HG03135 (cell line): Measurements from ENCODE around the gene CTNNA3.

Source experiments
- ATAC-seq: cut with Tn5 transposase; IDR thresholded peaks from one replicate; pipeline ENCODE4 v1.9.1; 2021; ENCODE audit warnings: mild to moderate bottlenecking, moderate library complexity; ENCODE audit not compliant: unreplicated experiment

CTNNA3 gene

DNA sequence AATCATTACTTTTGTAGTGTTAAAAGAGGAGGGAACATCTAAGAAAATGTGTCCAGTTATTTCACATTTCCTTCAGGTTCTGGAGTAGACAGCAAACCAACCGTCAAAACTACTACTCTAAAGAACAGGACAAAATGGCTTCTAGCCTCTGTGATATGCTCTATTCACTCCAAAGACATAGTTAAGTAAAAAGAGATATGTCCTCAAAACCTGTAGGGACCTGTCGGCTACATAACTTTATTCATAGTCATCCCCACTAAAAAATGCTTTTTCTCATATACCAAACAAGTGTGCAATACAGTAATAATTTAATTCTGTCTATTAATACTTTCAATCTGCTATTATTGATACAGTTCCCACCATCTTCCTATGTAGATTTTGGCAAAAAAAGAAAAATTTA lies 1412.9 kb downstream of the CTNNA3 start:
- ATAC-seq, result no peak

- no peak for ATAC-seq
Observed at GRCh38 chr10:66281327-66281726, 1414.7 kb downstream of the CTNNA3 start.

DNA sequence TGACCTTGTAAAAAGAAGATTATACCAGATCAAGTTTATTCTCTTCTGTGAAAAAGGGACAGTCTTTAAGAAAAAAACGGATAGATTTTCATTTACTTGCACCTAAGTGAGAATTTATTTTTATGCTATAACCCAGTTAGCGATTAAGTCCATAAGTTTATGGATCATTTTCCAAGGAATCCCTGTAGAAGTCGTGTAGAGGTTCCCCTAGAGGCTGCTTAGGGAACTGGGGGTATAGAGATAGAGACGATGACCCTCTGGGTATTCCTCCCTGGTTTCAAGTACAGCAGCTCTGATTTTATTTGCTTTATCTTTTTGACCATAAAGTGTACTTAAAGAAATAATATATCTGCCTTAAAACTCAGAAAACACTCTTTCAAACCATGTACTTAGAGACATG lies 1418.5 kb downstream of the CTNNA3 start:
- no peak for ATAC-seq

GRCh38 chr10:66273966-66274519 lies 1422.0 kb downstream of the CTNNA3 start:
- no peak for ATAC-seq

- ATAC-seq, result no peak
Observed at GRCh38 chr10:66265398-66265797, 1430.6 kb downstream of the CTNNA3 start.

- ATAC-seq, result no peak
Observed at GRCh38 chr10:66259836-66260235, 1436.2 kb downstream of the CTNNA3 start.

GRCh38 chr10:66258693-66259092 lies 1437.3 kb downstream of the CTNNA3 start:
- ATAC-seq, result no peak

DNA sequence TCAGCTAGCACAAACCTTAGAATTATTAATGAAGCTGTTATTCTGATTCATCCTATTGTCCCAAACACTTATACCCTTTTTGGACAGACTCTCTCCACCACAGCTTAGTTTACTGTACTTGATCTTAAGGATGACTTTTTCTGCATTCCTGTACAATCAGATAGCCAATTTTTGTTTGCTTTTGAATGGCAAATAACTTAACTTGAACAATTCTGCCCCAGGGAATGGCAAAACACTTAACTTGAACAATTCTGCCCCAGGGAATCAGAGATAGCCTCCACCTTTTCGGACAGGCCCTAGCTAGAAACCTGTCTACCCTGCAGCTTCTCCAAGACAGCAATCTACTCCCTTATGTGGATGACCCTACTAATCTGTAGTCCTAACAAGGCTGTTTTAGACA lies 1438.2 kb downstream of the CTNNA3 start:
- ATAC-seq, result no peak

DNA sequence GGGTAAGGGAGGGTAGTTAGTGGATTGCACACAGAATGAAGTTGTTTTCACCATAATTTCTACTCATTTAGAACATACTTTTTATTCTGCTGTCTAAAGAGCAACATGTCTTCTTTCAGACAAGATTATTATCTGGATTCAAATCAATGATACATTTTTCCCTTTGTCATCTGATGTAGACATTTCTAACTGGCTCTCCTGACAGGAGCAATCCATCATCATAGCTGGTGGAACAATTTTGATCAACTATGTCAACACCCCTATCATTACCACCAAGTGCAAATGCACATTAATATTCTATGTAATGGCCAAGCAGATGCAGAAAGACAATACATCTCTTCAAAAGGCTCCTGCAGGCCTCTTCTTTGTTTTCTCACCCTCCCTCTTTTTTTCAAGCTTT lies 1443.0 kb downstream of the CTNNA3 start:
- ATAC-seq, result no peak

DNA sequence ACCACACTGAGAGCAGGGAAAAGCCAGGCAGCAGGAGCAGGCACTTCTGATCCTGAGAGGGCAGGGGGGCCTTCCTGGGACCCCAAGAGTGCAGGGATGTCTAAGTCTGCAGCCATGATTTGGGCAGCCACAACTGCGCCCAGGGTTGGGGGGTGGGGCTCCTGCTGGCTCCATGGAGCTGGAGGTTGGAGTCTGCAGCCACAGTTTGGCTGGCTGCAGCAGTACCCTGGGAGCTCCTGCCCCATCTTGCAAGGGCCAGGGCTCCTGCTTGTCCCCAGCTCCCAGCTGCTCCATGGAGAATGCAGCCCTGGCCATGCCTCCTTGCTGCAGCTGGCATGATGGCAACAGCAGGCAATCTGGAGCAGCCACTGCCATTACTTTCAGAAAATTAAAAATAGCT lies 1449.8 kb downstream of the CTNNA3 start:
- no peak for ATAC-seq

DNA sequence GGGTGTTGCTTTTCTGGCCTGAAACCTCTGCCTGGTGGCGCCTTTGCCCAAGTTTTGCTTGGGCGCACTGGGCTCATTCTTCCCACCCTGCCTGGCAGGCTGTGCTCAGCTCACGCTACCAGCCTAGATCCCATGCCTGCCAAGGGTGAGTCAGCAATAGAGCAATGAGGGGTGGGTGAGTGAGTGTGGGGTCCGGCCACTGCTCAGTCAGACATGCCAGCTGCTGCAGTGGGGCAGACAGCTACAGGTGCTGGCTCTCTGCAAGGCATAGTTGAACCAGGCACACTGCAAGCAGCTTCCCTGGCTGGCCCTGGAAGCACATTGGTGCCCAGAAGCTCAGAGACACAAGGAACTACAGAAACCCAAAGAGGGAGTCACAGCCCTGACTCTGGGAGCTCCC lies 1451.0 kb downstream of the CTNNA3 start:
- no peak for ATAC-seq

DNA sequence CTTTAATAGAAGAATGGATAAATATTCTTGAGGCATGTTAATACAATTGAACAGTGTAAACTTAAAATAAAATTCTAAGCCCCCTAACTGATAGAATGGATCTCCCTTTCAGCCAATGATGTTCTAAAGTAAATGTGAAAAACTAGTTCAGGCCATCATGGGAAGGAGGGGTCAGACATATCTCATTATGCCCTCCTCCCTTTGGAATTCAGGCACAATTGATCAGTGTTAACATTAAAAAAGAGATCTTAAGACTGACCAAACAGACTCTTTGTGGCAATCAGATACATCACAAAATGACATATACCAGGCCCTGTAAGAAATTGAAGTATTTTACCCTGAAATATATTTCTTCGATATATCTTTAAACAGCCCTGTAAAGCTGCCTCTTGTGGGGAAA lies 1453.1 kb downstream of the CTNNA3 start:
- no peak for ATAC-seq

GRCh38 chr10:66239062-66239461 lies 1456.9 kb downstream of the CTNNA3 start:
- no peak for ATAC-seq

DNA sequence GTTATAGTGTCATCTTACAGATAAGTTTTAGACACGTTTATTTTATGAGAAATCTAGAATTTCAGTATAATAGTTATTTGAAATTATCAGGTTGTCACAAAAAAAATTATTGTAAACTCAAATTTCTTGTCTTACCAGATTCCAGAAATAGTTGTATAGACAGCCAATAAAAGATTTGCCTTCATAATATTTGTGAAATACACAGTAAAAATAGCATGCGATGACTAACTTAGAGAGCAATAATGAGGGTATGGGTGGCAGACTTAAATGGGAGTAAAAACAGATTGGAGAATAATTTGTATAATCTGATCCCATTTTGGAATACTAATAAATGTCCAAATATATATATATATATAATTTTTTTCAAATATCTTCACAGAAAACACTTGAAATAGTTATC lies 1457.7 kb downstream of the CTNNA3 start:
- ATAC-seq, result no peak

DNA sequence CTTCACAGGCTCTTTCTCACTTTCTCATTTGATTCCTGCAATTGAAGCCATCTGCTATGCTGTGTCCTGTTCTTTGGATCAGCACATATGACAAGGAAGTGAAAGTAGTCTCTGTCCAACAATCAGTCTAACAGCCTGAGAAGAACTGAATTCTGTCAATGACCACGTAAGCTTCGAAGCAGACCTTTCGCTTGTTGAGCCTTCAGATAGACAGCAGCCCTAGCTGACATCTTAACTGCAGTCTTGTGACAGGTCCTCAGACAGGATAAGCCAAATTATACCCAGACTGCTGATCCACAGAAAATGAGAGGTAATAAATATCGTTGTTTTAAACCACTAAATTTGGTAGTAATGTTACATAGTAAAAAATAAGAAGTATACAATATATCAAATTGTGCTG lies 1461.1 kb downstream of the CTNNA3 start:
- no peak for ATAC-seq

GRCh38 chr10:66228887-66229286 lies 1467.1 kb downstream of the CTNNA3 start:
- no peak for ATAC-seq

DNA sequence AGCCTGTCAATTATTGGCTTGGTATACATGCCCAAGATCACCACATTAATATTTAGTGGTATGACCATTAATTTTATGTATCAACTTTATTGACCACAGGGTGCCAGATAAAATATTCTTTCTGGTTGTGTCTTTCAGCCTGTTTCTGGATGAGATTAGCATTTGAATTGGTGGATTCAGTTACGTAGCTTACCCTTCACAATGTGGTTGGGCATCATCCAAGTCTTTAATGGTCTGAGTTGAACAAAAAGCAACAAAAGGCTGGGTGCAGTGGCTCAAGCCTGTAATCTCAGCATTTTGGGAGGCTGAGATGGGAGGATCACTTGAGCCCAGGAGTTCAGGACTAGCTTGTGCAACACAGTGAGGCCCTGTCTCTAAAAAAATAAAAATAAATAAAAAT lies 1472.3 kb downstream of the CTNNA3 start:
- no peak for ATAC-seq

DNA sequence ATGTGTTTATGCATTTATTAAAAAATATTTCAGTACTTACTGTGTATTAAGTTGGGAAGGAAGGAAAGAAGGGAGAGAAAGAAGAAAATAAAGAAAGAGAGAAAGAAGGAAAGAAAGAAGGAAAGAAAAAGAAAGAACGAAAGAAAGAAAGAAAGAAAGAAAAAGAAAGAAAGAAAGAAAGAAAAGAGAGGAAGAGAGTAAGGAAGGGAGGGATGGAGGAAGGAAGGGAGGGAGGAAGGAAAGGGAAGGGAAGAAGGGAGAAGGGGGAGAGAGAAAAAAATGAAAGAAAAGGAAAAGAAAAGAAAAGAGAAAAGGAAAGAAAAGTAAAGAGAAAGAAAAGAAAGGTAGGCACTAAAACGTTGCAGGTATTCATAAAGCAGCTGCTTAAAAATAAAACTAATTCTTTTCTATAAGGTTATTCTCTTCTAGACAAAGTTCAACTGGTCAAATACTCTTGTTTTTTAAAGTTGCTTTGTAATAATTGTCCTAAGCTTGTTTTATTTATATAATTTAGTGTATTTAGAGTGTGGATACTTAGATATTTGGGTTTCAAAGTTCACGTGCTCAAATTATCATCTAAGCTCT lies 1473.4 kb downstream of the CTNNA3 start:
- ATAC-seq, result no peak

GRCh38 chr10:66218981-66219587 lies 1476.9 kb downstream of the CTNNA3 start:
- no peak for ATAC-seq

- no peak for ATAC-seq
Observed at GRCh38 chr10:66218289-66218688, 1477.7 kb downstream of the CTNNA3 start.

DNA sequence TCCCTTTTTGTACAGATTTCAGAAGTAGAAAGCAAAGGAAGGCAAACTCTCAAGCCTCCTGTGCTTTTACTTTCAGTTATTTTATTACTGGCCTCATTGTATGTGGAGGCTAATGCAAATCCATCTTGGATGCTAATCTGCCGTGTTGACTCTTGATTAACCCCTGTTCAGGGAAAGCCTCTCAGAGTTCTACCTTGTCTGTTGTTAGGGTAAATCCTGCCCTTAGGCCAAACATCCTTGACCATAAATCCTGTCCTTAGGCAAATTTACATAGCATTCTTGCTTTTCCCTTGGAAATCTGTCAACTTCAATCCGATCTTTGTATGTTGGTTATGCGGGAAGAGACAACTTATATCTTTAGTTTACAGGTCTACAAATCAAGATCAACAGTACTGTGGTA lies 1480.1 kb downstream of the CTNNA3 start:
- no peak for ATAC-seq

- no peak for ATAC-seq
Observed at GRCh38 chr10:66214721-66215404, 1481.1 kb downstream of the CTNNA3 start.
